D721Med (cell line): ENCODE data around the gene CDYL2.

Experiments
- DNase-seq: peaks from one replicate; pipeline ENCODE4 v3.0.0; 2011; ENCODE audit warnings: low spot score; ENCODE audit not compliant: insufficient read length
- FAIRE-seq: peaks from 2 replicates; lab custom pipeline; 2011; peaks lifted over from hg19 to GRCh38; lab: Jason Lieb, UNC
- CTCF ChIP-seq: IDR thresholded peaks from 2 replicates; pipeline ENCODE4 v1.5.1; 2012; ENCODE audit warnings: mild to moderate bottlenecking, control low read depth; ENCODE audit not compliant: insufficient read depth; ENCODE audit errors: missing control alignments

CDYL2 gene

GRCh38 chr16:80664226-80664625 lies 140.2 kb downstream of the CDYL2 start:
- no peak for TF ChIP-seq CTCF
- DNase-seq = no peak
- no peak for FAIRE-seq

GRCh38 chr16:80663078-80663477 lies 141.3 kb downstream of the CDYL2 start:
- no peak for TF ChIP-seq CTCF
- FAIRE-seq = no peak
- DNase-seq = no peak

GRCh38 chr16:80659865-80660264 lies 144.5 kb downstream of the CDYL2 start:
- no peak for TF ChIP-seq CTCF
- DNase-seq = no peak
- FAIRE-seq = no peak

GRCh38 chr16:80656711-80657150 lies 147.7 kb downstream of the CDYL2 start:
- no peak for TF ChIP-seq CTCF
- FAIRE-seq = no peak
- no peak for DNase-seq

- TF ChIP-seq CTCF = no peak
- FAIRE-seq = no peak
- DNase-seq = no peak
These were observed 148.2 kb downstream of the CDYL2 start for GRCh38 chr16:80656161-80656560.

- no peak for DNase-seq
- no peak for FAIRE-seq
- no peak for TF ChIP-seq CTCF
These were observed 148.6 kb downstream of the CDYL2 start for GRCh38 chr16:80655751-80656150.

- DNase-seq (no peak), FAIRE-seq (no peak)
- TF ChIP-seq CTCF = no peak
These were observed 150.1 kb downstream of the CDYL2 start for GRCh38 chr16:80654094-80654862.
